ENCODE measurements around the gene MAP4K4.

- TF ChIP-seq, protein P1, sequence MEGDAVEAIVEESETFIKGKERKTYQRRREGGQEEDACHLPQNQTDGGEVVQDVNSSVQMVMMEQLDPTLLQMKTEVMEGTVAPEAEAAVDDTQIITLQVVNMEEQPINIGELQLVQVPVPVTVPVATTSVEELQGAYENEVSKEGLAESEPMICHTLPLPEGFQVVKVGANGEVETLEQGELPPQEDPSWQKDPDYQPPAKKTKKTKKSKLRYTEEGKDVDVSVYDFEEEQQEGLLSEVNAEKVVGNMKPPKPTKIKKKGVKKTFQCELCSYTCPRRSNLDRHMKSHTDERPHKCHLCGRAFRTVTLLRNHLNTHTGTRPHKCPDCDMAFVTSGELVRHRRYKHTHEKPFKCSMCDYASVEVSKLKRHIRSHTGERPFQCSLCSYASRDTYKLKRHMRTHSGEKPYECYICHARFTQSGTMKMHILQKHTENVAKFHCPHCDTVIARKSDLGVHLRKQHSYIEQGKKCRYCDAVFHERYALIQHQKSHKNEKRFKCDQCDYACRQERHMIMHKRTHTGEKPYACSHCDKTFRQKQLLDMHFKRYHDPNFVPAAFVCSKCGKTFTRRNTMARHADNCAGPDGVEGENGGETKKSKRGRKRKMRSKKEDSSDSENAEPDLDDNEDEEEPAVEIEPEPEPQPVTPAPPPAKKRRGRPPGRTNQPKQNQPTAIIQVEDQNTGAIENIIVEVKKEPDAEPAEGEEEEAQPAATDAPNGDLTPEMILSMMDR (IDR thresholded peaks at IDR 0.05): no peak
- TF ChIP-seq POLR2AphosphoS5 (IDR thresholded peaks at IDR 0.05) (no peak), POLR2A (IDR thresholded peaks at IDR 0.05) (no peak)
Observed at GRCh38 chr2:101868525-101868924, 171.0 kb downstream of the MAP4K4 start.

Data from stomach (tissue), 4 donors.